ENCODE measurements around the gene FUT9.

DNA sequence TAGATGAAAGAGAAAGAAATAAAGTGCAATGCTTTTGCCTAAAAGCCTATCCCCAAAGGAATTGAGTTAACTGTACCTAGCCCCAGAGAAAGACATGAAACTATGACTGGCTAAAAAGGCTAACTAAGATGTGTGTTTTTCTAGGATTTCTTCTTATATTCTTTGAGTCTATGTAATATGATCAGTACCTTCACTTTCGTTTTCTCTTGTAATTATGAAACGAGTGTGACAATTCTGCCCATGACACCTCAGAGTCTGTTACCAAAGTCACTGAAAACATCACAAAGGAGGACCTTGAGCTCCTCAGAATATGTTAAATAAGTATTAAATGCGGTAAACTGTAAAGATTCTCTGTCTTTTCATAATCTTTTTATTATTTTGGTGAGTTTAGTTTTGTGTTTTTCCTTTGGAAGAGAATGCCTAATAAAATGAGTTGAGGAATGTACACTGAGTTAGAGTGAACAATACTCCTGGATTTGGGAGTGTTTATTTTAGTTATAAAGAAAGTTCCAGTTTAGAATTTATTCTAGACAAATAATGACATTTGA lies 141.3 kb downstream of the FUT9 start:
- no peak for TF ChIP-seq CTCF (IDR thresholded peaks at IDR 0.05)
- TF ChIP-seq REST (IDR thresholded peaks at IDR 0.05; ENCODE audit: insufficient read depth in 1 of 2, low read depth in 2 of 2, low read length in 1 of 2) = no peak
- no peak for TF ChIP-seq POLR2AphosphoS5 (IDR thresholded peaks at IDR 0.05; ENCODE audit: low read depth, low read length)
- no peak for TF ChIP-seq SIN3A (IDR thresholded peaks at IDR 0.05; ENCODE audit: borderline replicate concordance, insufficient read depth, low read depth, low read length)

Measured in Panc1 (cell line).